Activated effector memory CD4-positive, alpha-beta T cell treated with anti-CD3 and anti-CD28 coated beads, Interleukin-2, amount 50 U/mL, for 16 hours (primary cell): ENCODE measurements around the gene GHRHR.

Source experiments
- DNase-seq: peaks from one replicate; pipeline ENCODE4 v3.0.0-alpha.2; 2020

Gene GHRHR

GRCh38 chr7:31007634-31008033 is 43.9 kb downstream of the GHRHR start:
- DNase-seq = no peak

GRCh38 chr7:31014826-31015225 is 51.1 kb downstream of the GHRHR start:
- DNase-seq = no peak

GRCh38 chr7:31017032-31017675 is 53.4 kb downstream of the GHRHR start:
- DNase-seq = no peak

- no peak for DNase-seq
Measured at GRCh38 chr7:31017721-31018120, 54.0 kb downstream of the GHRHR start.

- DNase-seq = no peak
Measured at GRCh38 chr7:31019509-31019908, 55.8 kb downstream of the GHRHR start.

GRCh38 chr7:31020161-31020560 is 56.4 kb downstream of the GHRHR start:
- no peak for DNase-seq

GRCh38 chr7:31020652-31021051 is 56.9 kb downstream of the GHRHR start:
- DNase-seq = no peak

- DNase-seq = no peak
Measured at GRCh38 chr7:31022117-31022516, 58.4 kb downstream of the GHRHR start.

GRCh38 chr7:31022726-31023125 is 59.0 kb downstream of the GHRHR start:
- DNase-seq = no peak

- no peak for DNase-seq
Measured at GRCh38 chr7:31023877-31024276, 60.1 kb downstream of the GHRHR start.

- no peak for DNase-seq
Measured at GRCh38 chr7:31027161-31027965, 63.6 kb downstream of the GHRHR start.

GRCh38 chr7:31028006-31028405 is 64.3 kb downstream of the GHRHR start:
- no peak for DNase-seq

GRCh38 chr7:31028417-31028992 is 64.8 kb downstream of the GHRHR start:
- DNase-seq = no peak
